HUES48 (cell line): Measurements from ENCODE around the gene HNRNPH1.

Experiments
- H3K27ac ChIP-seq: one replicate; pipeline ENCODE4 v1.7.0; 2013; ENCODE audit warnings: low read depth, low read length, inconsistent platforms
- H3K27me3 ChIP-seq: 2 replicates; pipeline ENCODE4 v1.6.1; 2013; ENCODE audit warnings: mild to moderate bottlenecking, low read length; ENCODE audit not compliant: control insufficient read depth, insufficient read depth
- H3K36me3 ChIP-seq: 2 replicates; pipeline ENCODE4 v1.6.1; 2013; ENCODE audit warnings: low read length; ENCODE audit not compliant: control insufficient read depth, insufficient read depth
- H3K4me1 ChIP-seq: 2 replicates; pipeline ENCODE4 v1.6.1; 2013; ENCODE audit warnings: mild to moderate bottlenecking, low read length; ENCODE audit not compliant: control insufficient read depth, insufficient read depth
- H3K4me3 ChIP-seq: 2 replicates; pipeline ENCODE4 v1.5.1; 2013; ENCODE audit warnings: mild to moderate bottlenecking, low read depth, low read length
- H3K9ac ChIP-seq: 2 replicates; pipeline ENCODE4 v1.6.1; 2013; ENCODE audit warnings: mild to moderate bottlenecking, low read depth, low read length, moderate library complexity
- H3K9me3 ChIP-seq: 2 replicates; pipeline ENCODE4 v1.6.1; 2013; ENCODE audit warnings: low read length; ENCODE audit not compliant: control insufficient read depth, insufficient read depth

HNRNPH1 gene

DNA sequence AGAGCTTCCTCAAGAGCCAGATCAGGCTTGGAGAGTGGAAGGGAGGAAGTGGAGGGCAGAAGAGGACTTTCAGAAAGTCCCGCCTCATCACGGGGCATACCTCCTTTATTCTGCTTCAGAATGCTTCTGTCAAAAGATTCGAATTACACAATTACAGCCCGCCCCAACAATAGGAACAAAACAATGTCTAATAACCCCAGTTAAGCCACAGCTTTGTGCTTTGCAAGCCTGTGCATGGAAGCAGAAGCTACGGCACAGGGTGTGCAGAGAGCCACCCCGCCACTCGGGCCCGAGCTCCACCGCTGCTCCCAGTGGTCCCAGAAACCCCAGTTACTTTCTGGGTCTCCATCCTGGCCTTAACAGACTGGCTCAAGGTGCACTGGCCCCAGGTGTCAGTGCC is 23.5 kb downstream of the HNRNPH1 start:
- Histone ChIP-seq H3K36me3 (peaks cover 73% of the 10 kb centered on the region), H3K27me3 (no peaks in the 10 kb centered on the region), H3K4me3 (no peak overlapping the region), H3K27ac (no peak overlapping the region), H3K9ac (no peak overlapping the region), H3K9me3 (no peaks in the 10 kb centered on the region), H3K4me1 (no peaks in the 10 kb centered on the region)

DNA sequence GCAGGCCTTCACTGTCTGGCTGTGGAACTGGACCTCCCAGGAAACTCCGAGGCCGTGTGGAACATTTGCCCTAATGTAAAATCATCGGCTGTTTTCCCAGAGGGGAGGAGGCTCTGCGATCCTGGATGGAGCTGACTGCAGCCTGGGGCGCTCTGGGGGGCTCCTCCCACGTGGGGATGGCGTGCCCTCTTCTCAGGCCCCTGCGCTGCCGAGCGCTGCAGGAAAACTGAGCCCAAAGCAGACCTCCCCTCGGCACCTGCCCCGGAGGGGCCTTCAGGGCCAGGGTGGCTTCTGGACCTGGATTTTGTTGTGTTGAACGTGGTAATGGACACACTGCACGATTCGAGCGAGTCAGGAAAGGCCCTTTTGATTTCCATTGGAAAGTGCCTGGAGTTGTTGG is 23.9 kb downstream of the HNRNPH1 start:
- H3K36me3 ChIP-seq, result peaks cover 73% of the 10 kb centered on the region
- H3K9me3 ChIP-seq, result no peaks in the 10 kb centered on the region
- H3K9ac ChIP-seq, result no peak overlapping the region
- H3K27me3 ChIP-seq, result no peaks in the 10 kb centered on the region
- no peak overlapping the region for H3K27ac ChIP-seq
- no peak overlapping the region for H3K4me3 ChIP-seq
- H3K4me1 ChIP-seq, result no peaks in the 10 kb centered on the region

DNA sequence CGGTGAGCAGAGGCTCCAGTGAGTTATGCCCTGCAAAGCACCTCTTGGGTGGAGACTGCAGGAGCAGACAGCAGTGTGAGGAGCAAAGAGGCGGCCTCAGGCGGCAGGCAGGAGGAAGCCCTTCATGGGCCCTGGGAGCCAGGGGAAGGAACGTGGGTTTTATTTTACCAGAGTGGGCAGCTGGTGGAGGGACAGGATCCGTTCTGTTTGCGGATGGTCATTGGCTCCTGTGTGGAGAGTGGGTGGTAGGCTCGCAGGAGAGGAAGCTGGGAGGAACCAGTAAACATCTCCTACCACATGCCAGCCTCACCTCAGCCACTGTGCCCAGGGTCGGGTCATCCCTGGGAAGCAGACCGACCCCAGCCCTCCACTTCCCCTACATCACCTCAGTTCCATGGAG is 24.4 kb downstream of the HNRNPH1 start:
- Histone ChIP-seq H3K27ac (no peak overlapping the region), H3K4me1 (no peaks in the 10 kb centered on the region), H3K27me3 (no peaks in the 10 kb centered on the region), H3K9ac (no peak overlapping the region), H3K36me3 (peaks cover 71% of the 10 kb centered on the region), H3K4me3 (no peak overlapping the region), H3K9me3 (no peaks in the 10 kb centered on the region)

DNA sequence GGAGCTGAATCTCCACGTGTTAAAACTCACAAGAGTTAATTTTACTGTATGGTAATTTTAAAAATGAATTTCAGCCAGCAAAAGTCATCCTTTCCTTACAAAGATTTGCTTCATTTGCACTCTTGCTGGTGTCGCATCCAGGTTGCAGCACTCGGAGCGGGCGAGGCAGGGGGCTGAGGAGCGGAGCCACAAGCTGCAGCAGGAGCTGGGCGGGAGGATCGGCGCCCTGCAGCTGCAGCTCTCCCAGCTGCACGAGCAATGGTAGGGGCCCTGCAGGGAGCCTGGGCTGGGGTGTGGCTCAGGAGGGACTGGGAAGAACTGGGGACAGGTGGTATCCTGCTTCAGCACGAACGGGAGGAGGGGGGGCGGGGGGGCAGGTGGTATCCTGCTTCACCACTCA is 27.1 kb downstream of the HNRNPH1 start:
- no peaks in the 10 kb centered on the region for H3K27me3 ChIP-seq
- no peak overlapping the region for H3K27ac ChIP-seq
- no peak overlapping the region for H3K4me3 ChIP-seq
- peaks cover 80% of the 10 kb centered on the region for H3K36me3 ChIP-seq
- no peak overlapping the region for H3K9ac ChIP-seq
- no peaks in the 10 kb centered on the region for H3K9me3 ChIP-seq
- H3K4me1 ChIP-seq, result no peaks in the 10 kb centered on the region

DNA sequence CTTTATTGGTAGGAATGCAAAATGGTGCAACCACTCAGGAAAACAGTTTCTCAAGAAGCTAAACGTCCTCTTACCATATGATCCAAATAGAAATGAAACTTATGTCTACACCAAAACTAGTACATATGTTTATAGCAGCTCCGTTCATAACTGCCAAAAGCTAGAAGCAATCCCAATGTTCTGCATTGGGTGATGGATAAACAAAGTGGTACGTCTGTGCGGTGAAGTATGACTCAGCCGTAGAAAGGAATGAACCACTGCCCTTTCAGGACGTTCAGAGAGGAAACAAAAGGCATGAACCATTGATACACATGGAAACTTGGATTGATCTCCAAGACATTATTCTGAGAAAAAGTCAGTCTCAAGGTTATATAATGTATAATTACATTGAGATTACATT is 27.6 kb downstream of the HNRNPH1 start:
- Histone ChIP-seq H3K4me3 (no peak overlapping the region), H3K36me3 (peaks cover 83% of the 10 kb centered on the region), H3K27me3 (no peaks in the 10 kb centered on the region), H3K9me3 (no peaks in the 10 kb centered on the region), H3K4me1 (no peaks in the 10 kb centered on the region), H3K27ac (no peak overlapping the region), H3K9ac (no peak overlapping the region)

DNA sequence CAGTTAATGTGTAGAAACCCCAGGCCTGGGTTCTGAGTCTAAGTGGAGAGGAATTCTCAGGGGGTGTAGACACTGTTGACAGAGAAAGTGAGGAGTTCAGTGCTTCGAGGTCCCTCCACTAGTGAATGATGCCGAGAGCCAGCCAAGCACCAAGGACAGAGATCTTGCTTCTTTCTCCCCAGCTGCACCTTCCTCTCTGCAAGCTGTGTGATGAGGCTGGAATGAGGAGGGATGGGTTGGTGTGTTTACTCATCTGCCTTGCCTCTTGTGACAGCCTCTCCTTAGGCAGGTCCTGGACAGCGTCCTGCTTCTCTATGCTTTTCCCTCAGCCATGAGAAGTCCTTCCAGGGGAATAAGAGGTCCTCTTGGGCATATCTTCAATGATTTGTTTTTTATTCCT is 35.3 kb downstream of the HNRNPH1 start:
- Histone ChIP-seq H3K9me3 (no peaks in the 10 kb centered on the region), H3K27me3 (no peaks in the 10 kb centered on the region), H3K9ac (no peak overlapping the region), H3K4me3 (no peak overlapping the region), H3K4me1 (no peaks in the 10 kb centered on the region), H3K27ac (no peak overlapping the region), H3K36me3 (peaks cover 73% of the 10 kb centered on the region)

DNA sequence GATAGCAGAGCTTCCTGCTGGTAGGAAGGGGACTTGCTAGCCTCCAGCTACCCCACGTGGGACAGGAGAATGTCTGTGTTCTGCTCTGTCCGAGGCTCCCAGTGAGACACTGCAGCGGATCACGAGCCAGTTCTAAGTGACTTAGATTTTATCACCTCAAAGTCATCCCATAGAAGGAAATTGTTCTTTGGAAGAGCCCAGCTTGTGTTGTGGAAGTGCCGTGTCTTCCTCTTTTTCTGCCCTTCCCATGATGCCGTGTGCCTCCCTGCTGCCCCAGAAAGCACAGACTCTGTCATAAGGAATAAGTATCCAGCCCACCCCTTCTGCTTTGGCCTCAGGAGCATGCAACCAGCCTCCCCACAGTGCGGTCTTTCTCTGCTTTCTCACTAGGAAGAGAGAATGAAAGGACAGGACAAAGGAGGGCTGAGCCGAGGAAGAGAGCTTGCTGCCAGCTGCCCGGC is 37.5 kb downstream of the HNRNPH1 start:
- Histone ChIP-seq H3K4me1 (no peaks in the 10 kb centered on the region), H3K9ac (no peak overlapping the region), H3K4me3 (no peak overlapping the region), H3K27ac (peak overlapping the region; percentile 14), H3K27me3 (no peaks in the 10 kb centered on the region), H3K36me3 (peaks cover 72% of the 10 kb centered on the region), H3K9me3 (no peaks in the 10 kb centered on the region)

DNA sequence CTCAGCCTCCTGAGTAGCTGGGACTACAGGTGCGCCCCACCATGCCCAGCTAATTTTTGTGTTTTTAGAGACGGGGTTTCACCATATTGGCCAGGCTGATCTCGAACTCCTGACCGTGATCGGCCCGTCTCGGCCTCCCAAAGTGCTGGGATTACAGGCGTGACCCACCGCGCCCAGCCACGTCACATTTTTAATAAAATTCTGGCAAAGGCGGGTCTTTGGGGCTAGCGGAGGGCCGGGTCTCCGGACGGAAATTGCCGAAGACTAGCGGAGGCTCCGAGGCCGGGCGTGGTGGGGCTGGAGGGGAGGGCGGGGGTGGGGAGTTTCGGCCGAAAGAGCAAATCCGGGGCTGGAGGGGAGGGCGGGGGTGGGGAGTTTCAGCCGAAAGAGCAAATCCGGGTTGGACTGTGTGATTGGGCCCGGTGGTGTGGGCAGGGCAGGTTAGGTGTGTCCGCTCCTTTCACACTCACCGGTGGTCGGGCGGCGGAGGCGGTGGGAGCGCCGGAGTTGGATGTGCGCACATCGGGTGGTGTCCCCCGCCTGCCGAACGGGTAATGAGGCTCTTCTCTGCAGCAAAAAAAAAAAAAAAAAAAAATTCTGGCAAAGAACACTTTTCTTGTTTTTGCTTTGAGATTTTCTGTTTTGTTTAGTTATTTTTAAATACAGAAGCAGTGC is 46.0 kb downstream of the HNRNPH1 start:
- Histone ChIP-seq H3K4me1 (no peaks in the 10 kb centered on the region), H3K9me3 (no peaks in the 10 kb centered on the region), H3K27ac (no peak overlapping the region), H3K27me3 (no peaks in the 10 kb centered on the region), H3K4me3 (no peak overlapping the region), H3K36me3 (peaks cover 72% of the 10 kb centered on the region), H3K9ac (no peak overlapping the region)

DNA sequence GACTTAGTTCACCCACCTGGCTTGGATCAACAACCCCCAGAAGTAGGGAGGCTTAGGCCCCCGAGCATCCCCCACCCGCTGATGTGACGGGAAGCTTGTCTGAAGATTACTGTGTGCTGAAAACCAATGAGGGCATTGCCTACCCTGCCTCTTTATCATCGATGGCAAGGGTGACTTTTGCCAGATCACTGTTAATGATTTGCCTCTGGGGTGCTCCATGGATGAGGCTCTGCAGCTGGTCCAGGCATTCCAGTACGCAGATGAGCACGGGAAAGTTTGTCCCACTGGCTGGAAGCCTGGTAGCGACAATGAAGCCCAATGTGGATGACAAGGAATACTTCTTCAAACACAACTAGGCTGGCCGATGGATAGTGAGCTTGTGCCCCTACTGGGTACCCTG is 51.1 kb downstream of the HNRNPH1 start:
- no peaks in the 10 kb centered on the region for H3K27me3 ChIP-seq
- H3K36me3 ChIP-seq, result peaks cover 85% of the 10 kb centered on the region
- no peak overlapping the region for H3K4me3 ChIP-seq
- no peaks in the 10 kb centered on the region for H3K9me3 ChIP-seq
- no peaks in the 10 kb centered on the region for H3K4me1 ChIP-seq
- H3K27ac ChIP-seq, result no peak overlapping the region
- no peak overlapping the region for H3K9ac ChIP-seq

DNA sequence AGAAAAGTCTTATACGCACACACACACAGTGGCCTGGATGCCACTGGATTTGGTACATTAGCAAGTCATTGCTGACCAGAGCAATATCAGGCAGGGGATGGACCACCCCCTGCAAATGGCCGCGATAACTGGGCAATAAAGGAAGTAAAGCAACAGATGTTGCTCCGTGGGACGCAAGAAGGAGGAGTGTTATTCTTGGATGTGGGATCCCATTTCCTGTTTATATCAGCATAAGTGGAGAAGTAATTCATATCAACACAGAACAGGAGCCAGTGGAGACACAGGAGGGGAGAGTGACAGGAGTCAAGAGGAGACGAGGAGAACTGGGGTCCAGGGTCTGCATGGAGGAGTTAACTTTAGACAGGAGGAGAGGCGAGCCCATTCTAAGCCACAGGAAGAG is 54.8 kb downstream of the HNRNPH1 start:
- H3K36me3 ChIP-seq, result peaks cover 93% of the 10 kb centered on the region
- H3K4me1 ChIP-seq, result no peaks in the 10 kb centered on the region
- H3K27ac ChIP-seq, result no peak overlapping the region
- H3K9ac ChIP-seq, result no peak overlapping the region
- no peaks in the 10 kb centered on the region for H3K27me3 ChIP-seq
- H3K4me3 ChIP-seq, result no peak overlapping the region
- no peaks in the 10 kb centered on the region for H3K9me3 ChIP-seq

DNA sequence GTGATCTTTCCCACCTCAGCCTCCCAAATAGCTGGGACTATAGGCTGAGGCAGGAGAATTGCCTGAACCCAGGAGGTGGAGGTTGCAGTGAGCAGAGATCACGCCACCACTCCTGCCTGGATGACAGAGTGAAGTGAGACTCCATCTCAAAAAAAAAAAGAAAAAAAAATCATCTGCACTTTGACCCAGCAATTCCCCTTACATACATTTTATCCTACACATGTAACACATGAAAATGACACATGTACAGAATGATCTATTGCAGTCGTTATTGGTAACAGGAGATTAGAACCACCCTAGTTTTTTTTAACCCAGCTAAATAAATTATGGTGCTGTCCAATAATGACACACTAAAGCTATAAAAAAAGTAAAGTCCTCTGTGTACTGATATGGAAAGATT is 58.9 kb downstream of the HNRNPH1 start:
- Histone ChIP-seq H3K27ac (no peak overlapping the region), H3K27me3 (no peaks in the 10 kb centered on the region), H3K4me1 (no peaks in the 10 kb centered on the region), H3K9me3 (no peaks in the 10 kb centered on the region), H3K36me3 (peaks cover 82% of the 10 kb centered on the region), H3K4me3 (no peak overlapping the region), H3K9ac (no peak overlapping the region)
